ENCODE measurements around the gene LEMD3.

Gene LEMD3

GRCh38 chr12:65196762-65197567, 27.6 kb downstream of the LEMD3 start:
- H3K36me3 ChIP-seq (ENCODE audit: control insufficient read depth, insufficient read depth, low read length): no peaks in the 10 kb centered on the region
- no peak overlapping the region for H3K9ac ChIP-seq (ENCODE audit: low read length)
- H3K27me3 ChIP-seq (ENCODE audit: control insufficient read depth, insufficient read depth, low read length): no peaks in the 10 kb centered on the region
- H3K4me3 ChIP-seq (ENCODE audit: low read length): no peak overlapping the region
- no peaks in the 10 kb centered on the region for H3K4me1 ChIP-seq (ENCODE audit: control insufficient read depth, insufficient read depth, low read length)
- no peak overlapping the region for H3K27ac ChIP-seq (ENCODE audit: low read depth, low read length)

DNA sequence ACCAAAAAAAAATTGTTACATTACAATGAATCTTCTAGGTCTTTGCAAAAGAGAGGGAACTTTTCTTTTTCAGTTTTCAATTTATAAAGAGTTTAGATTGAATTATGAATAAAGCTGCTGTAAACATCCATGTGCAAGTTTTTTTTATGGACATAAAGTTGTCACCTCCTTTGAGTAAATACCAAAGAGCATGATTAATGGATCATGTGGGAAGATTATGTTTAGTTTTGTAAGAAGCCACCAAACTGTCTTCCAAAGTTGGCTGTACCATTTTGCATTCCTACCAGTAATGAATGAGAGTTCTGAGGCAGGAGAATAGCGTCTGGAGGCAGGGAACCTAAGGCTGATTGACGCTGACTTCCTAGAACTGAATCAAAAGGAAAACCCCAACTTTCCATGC, 30.2 kb downstream of the LEMD3 start:
- no peak overlapping the region for H3K9ac ChIP-seq (ENCODE audit: low read length)

GRCh38 chr12:65200007-65200665, 30.8 kb downstream of the LEMD3 start:
- Histone ChIP-seq H3K4me1 (ENCODE audit: control insufficient read depth, insufficient read depth, low read length) (no peaks in the 10 kb centered on the region), H3K4me3 (ENCODE audit: low read length) (no peak overlapping the region), H3K9ac (ENCODE audit: low read length) (no peak overlapping the region), H3K27me3 (ENCODE audit: control insufficient read depth, insufficient read depth, low read length) (no peaks in the 10 kb centered on the region), H3K36me3 (ENCODE audit: control insufficient read depth, insufficient read depth, low read length) (no peaks in the 10 kb centered on the region), H3K27ac (ENCODE audit: low read depth, low read length) (no peak overlapping the region)

More for the DNA sequence above, 30.2 kb downstream of the LEMD3 start:
- no peaks in the 10 kb centered on the region for H3K4me1 ChIP-seq (ENCODE audit: control insufficient read depth, insufficient read depth, low read length)
- H3K4me3 ChIP-seq (ENCODE audit: low read length): no peak overlapping the region
- H3K27ac ChIP-seq (ENCODE audit: low read depth, low read length): no peak overlapping the region
- no peaks in the 10 kb centered on the region for H3K36me3 ChIP-seq (ENCODE audit: control insufficient read depth, insufficient read depth, low read length)
- no peaks in the 10 kb centered on the region for H3K27me3 ChIP-seq (ENCODE audit: control insufficient read depth, insufficient read depth, low read length)

GRCh38 chr12:65203376-65203775, 34.0 kb downstream of the LEMD3 start:
- Histone ChIP-seq H3K27ac (ENCODE audit: low read depth, low read length) (no peak overlapping the region), H3K4me3 (ENCODE audit: low read length) (no peak overlapping the region), H3K4me1 (ENCODE audit: control insufficient read depth, insufficient read depth, low read length) (no peaks in the 10 kb centered on the region), H3K27me3 (ENCODE audit: control insufficient read depth, insufficient read depth, low read length) (no peaks in the 10 kb centered on the region), H3K36me3 (ENCODE audit: control insufficient read depth, insufficient read depth, low read length) (no peaks in the 10 kb centered on the region), H3K9ac (ENCODE audit: low read length) (no peak overlapping the region)

GRCh38 chr12:65204886-65205525, 35.6 kb downstream of the LEMD3 start:
- Histone ChIP-seq H3K36me3 (ENCODE audit: control insufficient read depth, insufficient read depth, low read length) (no peaks in the 10 kb centered on the region), H3K4me1 (ENCODE audit: control insufficient read depth, insufficient read depth, low read length) (peaks cover 2% of the 10 kb centered on the region), H3K9ac (ENCODE audit: low read length) (no peak overlapping the region), H3K27ac (ENCODE audit: low read depth, low read length) (no peak overlapping the region), H3K4me3 (ENCODE audit: low read length) (no peak overlapping the region), H3K27me3 (ENCODE audit: control insufficient read depth, insufficient read depth, low read length) (no peaks in the 10 kb centered on the region)

GRCh38 chr12:65205886-65206285, 36.5 kb downstream of the LEMD3 start:
- H3K27ac ChIP-seq (ENCODE audit: low read depth, low read length): no peak overlapping the region
- no peaks in the 10 kb centered on the region for H3K36me3 ChIP-seq (ENCODE audit: control insufficient read depth, insufficient read depth, low read length)
- no peak overlapping the region for H3K9ac ChIP-seq (ENCODE audit: low read length)
- H3K4me3 ChIP-seq (ENCODE audit: low read length): no peak overlapping the region
- no peaks in the 10 kb centered on the region for H3K27me3 ChIP-seq (ENCODE audit: control insufficient read depth, insufficient read depth, low read length)
- H3K4me1 ChIP-seq (ENCODE audit: control insufficient read depth, insufficient read depth, low read length): peaks cover 2% of the 10 kb centered on the region

- Histone ChIP-seq H3K27me3 (ENCODE audit: control insufficient read depth, insufficient read depth, low read length) (no peaks in the 10 kb centered on the region), H3K4me3 (ENCODE audit: low read length) (no peak overlapping the region), H3K9ac (ENCODE audit: low read length) (no peak overlapping the region), H3K27ac (ENCODE audit: low read depth, low read length) (no peak overlapping the region), H3K36me3 (ENCODE audit: control insufficient read depth, insufficient read depth, low read length) (no peaks in the 10 kb centered on the region), H3K4me1 (ENCODE audit: control insufficient read depth, insufficient read depth, low read length) (peaks cover 2% of the 10 kb centered on the region)
These were observed 38.7 kb downstream of the LEMD3 start for GRCh38 chr12:65208125-65208524.

DNA sequence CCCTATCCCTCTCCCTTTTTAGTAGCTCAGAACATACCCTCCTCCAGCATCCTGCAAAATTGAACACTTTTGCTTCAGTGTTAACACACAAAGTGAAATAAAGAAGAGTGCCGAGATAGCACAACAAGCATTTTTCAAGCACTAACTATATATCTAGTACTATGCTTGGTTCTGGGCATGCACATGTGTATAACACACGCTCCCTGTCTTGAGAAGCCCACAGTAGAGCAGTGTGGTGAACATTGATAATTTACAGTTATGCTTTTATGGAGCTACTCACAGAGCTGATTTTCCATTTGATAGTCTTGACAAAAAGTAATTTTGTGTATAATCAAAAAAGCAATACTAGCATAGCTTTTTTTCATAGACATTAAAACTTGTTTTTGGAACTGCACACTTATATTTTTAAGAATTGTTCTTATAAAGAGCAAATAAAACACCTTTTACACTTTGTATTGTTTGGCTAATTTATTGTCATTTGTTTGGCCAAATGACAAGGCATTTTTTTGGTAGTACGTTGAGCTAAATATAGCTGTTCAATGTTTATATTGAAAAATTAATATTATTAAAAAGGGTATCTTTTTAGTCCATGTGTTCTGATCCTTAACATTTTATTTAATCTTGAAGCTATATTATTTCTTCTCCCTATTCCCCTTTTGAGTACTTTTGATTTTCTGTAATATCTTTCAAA, 39.7 kb downstream of the LEMD3 start:
- Histone ChIP-seq H3K9ac (ENCODE audit: low read length) (no peak overlapping the region), H3K4me3 (ENCODE audit: low read length) (no peak overlapping the region), H3K4me1 (ENCODE audit: control insufficient read depth, insufficient read depth, low read length) (peaks cover 2% of the 10 kb centered on the region), H3K27ac (ENCODE audit: low read depth, low read length) (no peak overlapping the region), H3K27me3 (ENCODE audit: control insufficient read depth, insufficient read depth, low read length) (no peaks in the 10 kb centered on the region), H3K36me3 (ENCODE audit: control insufficient read depth, insufficient read depth, low read length) (no peaks in the 10 kb centered on the region)

DNA sequence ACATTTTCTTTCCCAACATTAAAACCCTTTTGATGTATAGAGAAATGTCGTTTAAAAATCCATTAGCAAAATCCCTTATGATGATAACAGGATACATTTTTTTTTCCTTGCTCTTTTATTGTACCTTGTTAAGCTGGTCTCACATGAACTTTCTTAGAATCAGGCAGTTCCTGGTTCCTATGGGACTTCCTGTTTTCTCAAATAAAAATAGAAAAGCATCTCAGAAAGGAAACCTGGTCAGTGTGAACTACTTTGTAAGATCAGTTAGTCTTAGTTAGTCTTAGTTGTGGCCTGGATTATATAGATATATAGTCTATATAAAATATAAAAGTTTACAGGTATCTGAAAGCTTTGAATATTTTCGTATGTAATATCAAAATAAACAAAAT, 40.3 kb downstream of the LEMD3 start:
- Histone ChIP-seq H3K27me3 (ENCODE audit: control insufficient read depth, insufficient read depth, low read length) (no peaks in the 10 kb centered on the region), H3K27ac (ENCODE audit: low read depth, low read length) (no peak overlapping the region), H3K4me3 (ENCODE audit: low read length) (no peak overlapping the region), H3K4me1 (ENCODE audit: control insufficient read depth, insufficient read depth, low read length) (peaks cover 2% of the 10 kb centered on the region), H3K9ac (ENCODE audit: low read length) (no peak overlapping the region), H3K36me3 (ENCODE audit: control insufficient read depth, insufficient read depth, low read length) (no peaks in the 10 kb centered on the region)

DNA sequence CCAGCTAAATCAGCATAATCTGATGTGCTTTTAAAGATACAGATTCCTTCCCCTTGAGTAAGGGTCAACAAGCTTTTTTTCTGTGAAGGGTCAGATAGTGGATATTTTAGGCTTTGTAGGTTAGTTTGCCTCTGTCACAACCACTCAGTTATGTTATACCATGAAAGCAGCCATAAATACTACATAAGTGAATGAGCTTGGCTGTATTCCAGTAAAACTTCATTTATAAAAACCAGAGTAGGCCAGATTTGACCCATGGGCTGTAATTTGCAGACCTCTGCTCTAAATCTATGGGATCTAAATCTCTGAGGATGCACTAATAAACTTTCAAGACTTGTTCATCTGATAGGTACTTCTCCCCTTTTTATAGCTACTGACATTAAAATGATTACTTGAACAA, 47.7 kb downstream of the LEMD3 start:
- no peak overlapping the region for H3K4me3 ChIP-seq (ENCODE audit: low read length)

DNA sequence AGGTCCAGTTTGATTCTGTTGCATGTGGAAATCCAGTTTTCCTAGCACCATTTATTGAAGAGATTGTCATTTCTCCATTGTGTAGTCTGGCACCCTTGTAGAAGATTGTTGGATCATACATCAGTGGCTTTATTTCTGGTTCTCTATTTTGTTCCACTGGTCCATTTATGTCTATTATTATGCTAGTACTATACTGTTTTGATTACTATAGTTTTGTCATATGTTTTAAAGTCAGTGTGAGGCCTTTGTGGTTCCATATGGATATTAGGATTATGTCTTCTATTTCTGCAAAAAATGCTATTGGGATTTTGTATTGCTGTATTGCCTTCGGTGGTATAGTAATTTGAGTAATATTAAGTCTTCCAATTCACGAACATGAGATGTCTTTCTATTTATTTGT, 51.4 kb downstream of the LEMD3 start:
- Histone ChIP-seq H3K4me1 (ENCODE audit: control insufficient read depth, insufficient read depth, low read length) (no peaks in the 10 kb centered on the region), H3K4me3 (ENCODE audit: low read length) (no peak overlapping the region), H3K9ac (ENCODE audit: low read length) (no peak overlapping the region), H3K27ac (ENCODE audit: low read depth, low read length) (no peak overlapping the region), H3K27me3 (ENCODE audit: control insufficient read depth, insufficient read depth, low read length) (no peaks in the 10 kb centered on the region), H3K36me3 (ENCODE audit: control insufficient read depth, insufficient read depth, low read length) (no peaks in the 10 kb centered on the region)

More for the DNA sequence above, 47.7 kb downstream of the LEMD3 start:
- Histone ChIP-seq H3K27ac (ENCODE audit: low read depth, low read length) (no peak overlapping the region), H3K36me3 (ENCODE audit: control insufficient read depth, insufficient read depth, low read length) (no peaks in the 10 kb centered on the region), H3K4me1 (ENCODE audit: control insufficient read depth, insufficient read depth, low read length) (peaks cover 3% of the 10 kb centered on the region), H3K27me3 (ENCODE audit: control insufficient read depth, insufficient read depth, low read length) (no peaks in the 10 kb centered on the region), H3K9ac (ENCODE audit: low read length) (no peak overlapping the region)

- Histone ChIP-seq H3K27ac (ENCODE audit: low read depth, low read length) (no peak overlapping the region), H3K36me3 (ENCODE audit: control insufficient read depth, insufficient read depth, low read length) (no peaks in the 10 kb centered on the region), H3K4me3 (ENCODE audit: low read length) (no peak overlapping the region), H3K27me3 (ENCODE audit: control insufficient read depth, insufficient read depth, low read length) (no peaks in the 10 kb centered on the region), H3K4me1 (ENCODE audit: control insufficient read depth, insufficient read depth, low read length) (no peaks in the 10 kb centered on the region), H3K9ac (ENCODE audit: low read length) (no peak overlapping the region)
These were observed 60.1 kb downstream of the LEMD3 start for GRCh38 chr12:65229441-65229840.

All from rectal smooth muscle tissue (tissue), 1 donor.